A549 treated with Hydrocortisone at 1 μM for 4 hours (cell line): ENCODE results near the gene CCDC187. TPM values are rescaled to one million over a fixed set of nuclear protein-coding genes. Genes with fewer than 3 reads are reported as not detected.

Experiments
- total RNA-seq: library from RNA; stranded (reverse); fragments of 200-300 nt; extraction: Qiagen RNA extraction; gene quantifications from 5 replicates; pipeline ENCODE4 v1.2.3, GENCODE V29; 2022

The CCDC187 gene
- 0.02 to 0.03 TPM in 2 of 5 replicates, not detected in the others for total RNA-seq

DNA sequence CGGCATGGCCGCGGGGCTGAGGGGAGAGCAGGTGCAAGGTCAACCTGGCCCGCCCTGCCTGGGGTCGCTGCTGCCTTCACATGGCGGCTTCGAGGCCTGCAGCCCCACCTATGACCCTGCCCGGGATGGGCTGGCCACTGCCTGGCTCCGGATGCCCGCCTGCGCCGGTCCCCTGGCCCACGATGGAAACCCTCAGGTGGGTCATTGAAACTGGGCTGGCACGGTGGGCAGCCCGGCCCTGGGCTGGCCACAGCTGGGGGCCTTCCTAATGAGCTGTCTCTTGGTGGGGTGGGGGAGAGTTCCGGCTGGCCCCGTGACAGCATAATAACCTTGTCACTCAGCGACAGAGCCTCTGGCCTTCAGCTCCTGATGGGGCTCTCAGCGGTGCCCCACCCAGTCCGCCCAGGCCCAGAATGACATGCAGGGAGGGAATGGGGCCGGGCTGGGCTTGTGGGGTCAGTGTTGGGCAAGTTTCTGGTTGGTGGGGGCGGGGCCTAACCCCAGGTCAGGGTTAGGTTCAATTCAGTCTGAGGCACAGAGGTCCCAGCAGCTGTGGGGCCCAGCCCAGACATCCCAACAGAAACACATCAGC, at the start of gene CCDC187:
Gene CCDC187 (minus strand): TSS at position 270 of the 592 bp plus-strand sequence. CDS start 264 bp downstream, at position 6.

DNA sequence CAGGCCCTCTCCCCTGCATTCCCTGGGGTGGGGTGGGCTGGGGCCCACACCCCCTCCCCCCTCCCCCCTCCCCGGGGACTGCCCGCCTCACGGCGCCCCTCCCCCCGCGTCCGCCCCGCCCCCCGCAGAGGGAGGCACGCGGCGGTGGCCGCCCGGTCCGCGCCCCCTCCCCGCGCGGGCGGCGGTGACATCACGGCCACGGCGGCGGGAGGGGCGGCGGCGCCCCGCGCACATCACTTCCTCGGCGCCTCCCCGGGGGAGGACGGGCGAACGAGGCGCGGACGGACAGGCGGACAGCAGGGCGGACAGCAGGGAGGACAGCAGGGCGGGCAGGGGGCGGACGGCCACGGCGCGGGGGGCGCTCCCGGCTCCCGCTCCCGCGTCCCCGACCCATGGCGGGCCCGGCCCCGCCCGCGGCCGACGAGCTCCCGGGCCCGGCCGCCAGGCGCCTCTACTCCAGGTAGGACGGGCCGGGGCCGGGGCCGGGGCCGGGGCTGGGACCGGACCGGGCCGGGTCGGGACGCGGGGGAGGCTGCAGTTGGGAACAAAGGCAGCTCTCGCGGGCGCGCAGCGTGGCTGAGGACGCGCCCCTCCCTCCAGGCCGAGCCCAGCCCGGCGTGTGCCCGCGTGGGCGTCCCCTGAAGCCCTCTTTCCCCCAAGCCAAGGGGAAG, 23.5 kb upstream of the CCDC187 start, which contains the start of gene GPSM1:
Gene GPSM1 (plus strand): TSS at position 236 of the 671 bp plus-strand sequence. CDS start 157 bp downstream, at position 393.

GRCh38 chr9:136245219-136246150, 58.4 kb downstream of the CCDC187 start, which contains the start of gene QSOX2:
Gene QSOX2 (minus strand): TSS chr9:136245812. CDS start chr9:136245803, 9 bp downstream.

DNA sequence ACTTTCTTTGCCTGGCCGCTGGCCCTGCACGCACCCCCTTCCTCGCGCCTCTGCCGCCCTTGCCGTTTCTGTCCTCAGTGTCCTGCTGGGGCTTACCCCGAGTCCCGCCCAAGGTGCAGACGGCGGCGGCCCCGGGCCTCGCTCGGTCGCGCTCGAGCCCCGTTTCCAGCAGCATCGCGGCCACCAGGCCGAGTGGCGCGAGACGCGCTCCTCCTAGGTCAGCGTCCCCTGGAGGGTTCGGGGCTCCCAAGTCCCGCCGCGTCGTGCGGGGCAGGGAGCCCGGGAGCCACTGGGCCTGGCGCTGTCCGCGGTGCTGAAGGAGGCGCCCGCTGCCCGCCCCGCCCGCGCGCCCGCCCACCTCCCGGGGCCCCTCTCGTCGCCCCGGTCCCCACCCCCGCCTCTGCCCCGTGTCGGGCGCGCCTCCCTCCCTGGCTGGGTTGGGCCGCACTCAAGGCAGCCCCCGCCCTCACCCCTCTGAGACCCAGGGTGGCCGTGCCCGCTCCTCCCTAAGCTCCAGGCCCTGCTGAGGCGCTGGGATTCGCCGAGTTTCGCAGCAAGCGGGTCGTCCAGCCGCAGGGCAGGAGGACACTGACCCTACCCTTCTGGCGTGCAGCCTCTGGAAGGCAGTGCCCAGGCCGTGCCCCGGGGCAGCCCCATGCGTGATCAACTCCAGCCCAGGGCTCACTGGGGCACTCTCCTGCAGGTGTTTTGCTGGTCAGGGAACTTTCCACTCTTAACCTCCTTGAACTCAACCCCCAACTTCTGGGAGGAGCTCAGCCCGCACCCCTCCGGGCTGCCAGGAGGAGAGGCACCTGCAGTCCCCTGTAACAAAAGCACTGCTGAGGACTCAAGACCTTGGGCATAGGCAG, 98.8 kb downstream of the CCDC187 start, which contains the start of gene LHX3:
Gene LHX3 (minus strand): TSS at position 291 of the 869 bp plus-strand sequence. CDS start 116 bp downstream, at position 175.

Other genes with a start within 250 kb of the CCDC187 start
- gene NACC2, start 208.8 kb downstream of the CCDC187 start, total RNA-seq, result 32.4 to 36.5 TPM (median 34.7 TPM) in 5 replicates
- gene TMEM250, start 185.2 kb downstream of the CCDC187 start, total RNA-seq, result 36.5 to 48.0 TPM (median 45.2 TPM) in 5 replicates
- 0.03 to 0.16 TPM (median 0.10 TPM) in 4 of 5 replicates, not detected in the other for gene LHX3, start 99.0 kb downstream of the CCDC187 start, total RNA-seq
- 25.4 to 28.6 TPM (median 27.0 TPM) in 5 replicates for gene QSOX2, start 58.3 kb downstream of the CCDC187 start, total RNA-seq
- gene GPSM1, start 23.4 kb upstream of the CCDC187 start, total RNA-seq, result 10.3 to 14.9 TPM (median 13.5 TPM) in 5 replicates
- 18.3 to 40.2 TPM (median 36.0 TPM) in 5 replicates for gene DNLZ, start 59.6 kb upstream of the CCDC187 start, total RNA-seq
- 0.81 to 1.7 TPM (median 0.97 TPM) in 5 replicates for gene CARD9, start 69.6 kb upstream of the CCDC187 start, total RNA-seq
- gene SNAPC4, start 96.1 kb upstream of the CCDC187 start, total RNA-seq, result 11.6 to 13.3 TPM (median 12.0 TPM) in 5 replicates
- 62.3 to 72.1 TPM (median 70.1 TPM) in 5 replicates for gene ENTR1, start 106.5 kb upstream of the CCDC187 start, total RNA-seq
- gene PMPCA, start 106.6 kb upstream of the CCDC187 start, total RNA-seq, result 80.0 to 132 TPM (median 81.1 TPM) in 5 replicates
- 14.1 to 21.2 TPM (median 19.7 TPM) in 5 replicates for gene INPP5E, start 135.8 kb upstream of the CCDC187 start, total RNA-seq
- gene SEC16A, start 178.9 kb upstream of the CCDC187 start, total RNA-seq, result 54.8 to 61.7 TPM (median 59.6 TPM) in 5 replicates
- gene NOTCH1, start 242.0 kb upstream of the CCDC187 start, total RNA-seq, result 9.3 to 12.0 TPM (median 11.1 TPM) in 5 replicates